ENCODE data around the gene CHMP2A.

Gene CHMP2A

DNA sequence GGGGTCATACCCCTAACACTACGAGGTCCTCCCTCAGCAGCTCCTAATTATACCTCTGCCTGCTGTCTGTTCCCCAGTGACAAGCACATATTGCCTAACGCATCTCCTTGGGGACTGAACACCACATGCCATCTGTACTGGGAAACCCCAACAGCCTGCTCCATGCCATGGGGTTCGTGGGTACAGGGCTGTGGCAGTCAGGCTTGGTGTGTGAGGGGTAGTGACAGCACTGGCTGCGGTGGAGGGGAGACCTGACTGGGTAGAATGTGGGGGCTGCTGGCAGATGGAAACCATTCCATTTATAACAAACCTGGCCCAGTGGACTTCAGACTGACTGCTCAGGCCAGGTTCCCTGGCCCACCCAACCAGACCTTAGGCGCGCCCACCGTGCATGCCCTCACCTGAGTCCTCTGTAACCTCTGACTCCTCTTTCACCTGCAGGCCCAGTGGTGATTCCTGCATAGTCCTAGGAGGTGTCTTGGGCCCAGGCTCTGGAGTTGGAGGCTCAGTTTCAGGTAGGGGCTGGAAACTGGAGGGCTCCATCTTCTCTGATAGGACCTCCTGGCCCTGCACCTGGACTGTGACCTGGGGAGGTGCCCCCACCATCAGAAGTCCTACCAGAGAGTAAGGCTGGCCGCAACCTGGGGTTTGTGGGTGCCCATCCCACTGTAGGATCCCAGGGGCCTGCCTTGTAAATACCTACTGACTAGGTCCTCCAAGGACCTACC is 15.2 kb upstream of the CHMP2A start:
- no peak for DNase-seq

DNA sequence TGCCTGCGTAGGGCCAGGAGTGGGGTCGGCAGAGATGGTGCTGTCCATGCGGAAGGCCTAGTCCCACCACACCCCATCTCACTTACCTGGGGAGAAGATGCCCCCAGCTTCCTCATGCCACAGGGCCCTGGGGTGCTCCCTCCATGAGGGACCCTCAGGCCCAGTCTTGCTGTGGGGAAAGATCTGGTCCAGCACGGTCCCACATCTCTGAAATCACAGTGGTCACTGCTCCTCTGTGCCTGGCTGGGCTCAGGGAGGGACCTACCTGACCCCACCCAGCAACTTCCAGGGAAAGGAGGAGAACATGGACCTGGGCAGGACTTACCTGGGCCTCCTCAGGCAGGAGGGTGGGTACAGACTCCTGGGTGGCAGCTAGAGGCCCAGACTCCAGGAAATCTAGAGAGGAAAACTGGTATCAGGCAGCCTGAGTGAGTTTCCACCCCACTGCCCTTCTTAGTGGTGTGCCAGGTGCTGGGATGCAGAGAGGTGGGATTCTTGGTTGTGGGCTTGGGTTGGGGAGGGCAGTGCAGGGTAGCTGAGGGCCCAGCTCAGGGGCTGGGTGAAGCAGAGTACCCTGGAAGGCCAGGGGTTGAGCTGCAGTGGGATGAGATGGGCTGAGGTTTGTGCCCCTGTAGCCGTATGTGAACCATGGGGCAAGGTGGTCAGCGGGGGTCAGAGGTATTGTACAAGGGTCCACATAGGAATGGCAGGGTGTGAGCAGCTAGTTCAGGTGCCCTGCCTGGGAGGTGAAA is 14.5 kb upstream of the CHMP2A start:
- no peak for DNase-seq

- DNase-seq: no peak
Observed at GRCh38 chr19:58568453-58569130, 13.7 kb upstream of the CHMP2A start.

- DNase-seq: no peak
Observed at GRCh38 chr19:58566989-58567388, 12.1 kb upstream of the CHMP2A start.

DNA sequence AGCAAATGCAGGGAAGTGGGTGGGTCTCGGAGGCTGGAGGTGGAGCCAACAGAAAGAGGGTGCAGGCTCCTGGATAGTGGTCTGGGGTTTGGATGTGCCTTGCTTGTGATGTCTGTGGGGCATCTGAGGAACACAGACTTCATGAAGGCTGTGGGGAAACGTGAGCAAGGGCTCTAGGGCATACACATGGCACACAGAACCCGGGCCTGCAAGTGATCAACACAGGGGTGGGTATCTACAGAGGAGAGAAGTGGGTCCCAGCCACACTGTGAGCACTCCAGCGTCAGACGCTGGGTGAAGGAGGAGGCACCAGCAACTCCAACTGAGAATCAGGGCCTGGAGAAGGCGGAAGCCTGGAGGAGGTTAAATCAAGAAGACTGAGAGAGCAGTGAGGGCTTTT is 8.9 kb upstream of the CHMP2A start:
- DNase-seq: no peak

- DNase-seq: no peak
Observed at GRCh38 chr19:58563034-58563573, 8.2 kb upstream of the CHMP2A start.

DNA sequence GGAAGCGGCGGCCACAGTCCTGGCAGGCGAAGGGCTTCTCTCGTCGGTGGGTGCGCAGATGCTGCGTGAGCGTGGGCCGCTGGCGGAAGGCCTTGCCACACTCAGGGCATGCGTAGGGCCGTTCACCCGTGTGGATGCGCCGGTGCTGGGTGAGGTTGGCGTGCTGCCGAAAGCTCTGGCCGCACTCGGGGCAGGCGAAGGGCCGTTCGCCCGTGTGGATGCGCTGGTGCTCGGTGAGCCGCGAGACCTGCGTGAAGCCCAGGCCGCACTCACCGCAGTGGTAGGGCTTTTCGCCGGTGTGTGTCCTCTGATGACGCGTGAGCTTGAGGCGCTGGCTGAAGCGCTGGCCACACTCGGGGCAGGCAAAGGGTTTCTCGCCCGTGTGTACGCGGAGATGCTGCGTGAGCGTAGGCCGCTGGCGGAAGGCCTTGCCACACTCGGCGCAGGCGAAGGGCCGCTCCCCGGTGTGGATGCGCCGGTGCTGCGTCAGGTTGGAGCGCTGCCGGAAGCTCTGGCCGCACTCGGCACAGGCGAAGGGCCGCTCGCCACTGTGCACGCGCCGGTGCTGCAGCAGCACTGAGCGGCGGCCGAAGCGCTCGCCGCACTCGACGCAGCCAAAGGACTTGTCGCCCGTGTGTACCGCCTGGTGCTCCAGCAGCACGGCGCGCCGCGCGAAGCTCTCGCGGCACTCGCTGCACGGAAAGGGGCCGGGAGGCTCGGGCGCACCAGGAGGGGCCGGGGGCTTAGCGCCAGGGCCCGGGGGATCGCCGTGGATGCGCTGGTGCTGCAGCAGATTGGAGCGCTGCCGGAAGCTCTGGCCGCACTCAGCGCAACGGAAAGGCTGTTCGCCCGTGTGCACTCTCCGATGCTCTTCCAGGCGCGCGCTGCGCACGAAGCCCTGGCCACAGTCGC is 7.5 kb upstream of the CHMP2A start:
- no peak for DNase-seq

- no peak for DNase-seq
Observed at GRCh38 chr19:58561373-58562121, 6.6 kb upstream of the CHMP2A start.

- DNase-seq: no peak
Observed at GRCh38 chr19:58560921-58561320, 6.0 kb upstream of the CHMP2A start.

DNA sequence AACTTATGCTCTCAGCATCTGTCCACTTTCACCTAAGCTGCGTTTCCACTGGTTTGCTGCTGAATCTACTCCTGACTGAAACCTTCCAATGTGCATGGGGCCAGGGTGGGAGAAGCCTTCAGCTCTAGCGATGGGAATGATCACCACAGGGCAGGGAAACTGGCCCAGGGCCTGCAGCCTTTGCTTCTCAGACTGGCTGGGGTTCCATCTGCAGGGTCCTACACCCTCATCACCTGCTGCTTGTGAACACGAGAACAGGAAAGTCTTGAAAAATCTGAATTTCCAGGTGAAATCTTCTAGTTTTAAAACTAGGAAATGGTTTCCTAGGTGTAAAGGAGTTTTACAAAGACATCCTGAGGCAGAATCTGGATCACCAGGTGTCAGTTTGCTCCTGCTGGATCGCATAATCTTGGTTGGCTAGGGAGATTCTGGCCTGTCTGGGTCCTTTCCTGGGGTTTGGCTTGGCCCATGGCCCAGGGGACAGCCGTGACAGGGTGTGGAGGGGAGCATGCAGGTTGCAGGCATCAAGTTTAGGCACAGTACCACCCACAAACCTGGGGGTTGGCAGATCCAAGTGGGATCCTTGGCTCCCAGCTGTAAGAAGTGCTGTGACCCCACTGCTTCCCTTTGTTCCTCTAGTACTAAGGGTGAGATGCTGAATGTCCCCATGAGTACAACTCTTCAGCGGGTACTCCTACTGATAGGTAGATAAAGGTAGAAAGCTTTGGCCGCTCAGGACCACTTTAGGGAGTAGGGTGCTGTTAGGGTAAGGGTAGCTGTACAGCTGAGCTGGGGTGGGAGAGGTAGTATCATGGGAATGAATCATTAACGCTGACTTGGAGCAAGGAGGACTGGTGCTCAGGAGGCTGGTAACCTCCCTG is 5.3 kb upstream of the CHMP2A start:
- DNase-seq: no peak

DNA sequence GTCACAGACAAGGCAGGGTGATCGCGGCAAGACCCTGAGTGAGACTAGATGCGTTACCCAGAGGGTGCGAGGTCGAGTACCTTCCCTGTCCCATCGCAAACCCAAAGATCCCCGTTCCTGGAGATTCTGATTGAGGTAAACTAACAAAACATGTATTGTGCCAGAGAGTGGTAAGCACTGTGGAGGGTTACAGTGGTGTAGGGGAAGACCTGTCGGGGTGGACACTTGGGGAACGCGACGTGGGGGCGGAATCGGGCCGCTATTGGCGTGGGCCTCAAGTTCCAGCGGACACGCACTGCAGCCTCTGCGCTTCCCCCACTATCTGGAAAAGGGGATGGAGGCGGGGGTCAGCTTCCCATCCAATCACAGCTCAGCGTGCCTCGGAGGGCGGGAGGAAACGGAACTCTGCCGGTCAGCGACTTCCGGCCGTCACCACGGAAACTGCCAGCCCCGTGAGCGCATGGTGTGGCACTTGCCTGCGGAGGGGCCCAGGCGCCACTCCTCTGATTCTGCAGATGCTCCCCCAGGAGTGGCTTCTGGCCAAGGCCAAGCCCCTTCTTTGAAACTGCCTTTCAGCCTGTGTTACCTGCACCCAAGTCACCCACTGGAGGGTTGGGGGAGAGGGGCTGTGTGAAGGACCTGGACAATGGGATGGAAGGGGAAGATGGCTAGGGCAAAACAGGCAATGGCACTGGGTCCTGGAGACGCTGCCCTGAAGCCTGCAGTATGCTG is 4.5 kb upstream of the CHMP2A start:
- peak; percentile 38 for DNase-seq

- DNase-seq: peak; percentile 100
Observed at GRCh38 chr19:58558623-58559274, 3.8 kb upstream of the CHMP2A start.

DNA sequence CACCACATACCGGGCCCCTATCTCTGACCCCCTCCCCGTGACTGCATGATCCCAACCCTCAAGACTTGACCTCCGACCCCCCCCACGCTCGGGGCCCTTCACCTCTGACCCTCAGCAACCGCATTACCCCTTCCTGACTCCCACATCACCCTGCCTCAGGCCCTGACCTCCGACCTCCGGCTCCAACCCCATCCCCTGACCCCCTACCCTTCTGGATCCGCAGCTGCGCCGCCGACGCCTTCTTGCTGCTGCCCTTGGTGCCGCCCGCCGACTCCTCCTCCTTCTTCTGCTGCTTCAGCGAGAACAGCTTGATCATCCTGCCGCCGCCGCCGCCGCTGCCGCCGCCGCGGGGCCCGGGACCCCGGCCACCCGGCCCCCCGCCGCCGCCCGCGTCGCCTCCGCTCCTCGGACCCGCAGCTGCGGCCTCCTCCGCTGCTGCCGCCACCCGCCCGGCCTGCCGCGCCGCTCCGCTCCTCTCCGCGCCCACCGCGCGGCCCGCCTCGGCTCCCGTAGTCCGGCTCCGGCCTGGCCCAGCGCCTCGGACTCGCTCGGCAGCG is 3.2 kb upstream of the CHMP2A start, which contains the start of gene UBE2M:
Gene UBE2M (minus strand): TSS at position 546 of the 557 bp plus-strand sequence. CDS start 230 bp downstream, at position 316.
- peak; percentile 38 for DNase-seq

GRCh38 chr19:58557221-58558065 is 2.5 kb upstream of the CHMP2A start:
- no peak for DNase-seq

DNA sequence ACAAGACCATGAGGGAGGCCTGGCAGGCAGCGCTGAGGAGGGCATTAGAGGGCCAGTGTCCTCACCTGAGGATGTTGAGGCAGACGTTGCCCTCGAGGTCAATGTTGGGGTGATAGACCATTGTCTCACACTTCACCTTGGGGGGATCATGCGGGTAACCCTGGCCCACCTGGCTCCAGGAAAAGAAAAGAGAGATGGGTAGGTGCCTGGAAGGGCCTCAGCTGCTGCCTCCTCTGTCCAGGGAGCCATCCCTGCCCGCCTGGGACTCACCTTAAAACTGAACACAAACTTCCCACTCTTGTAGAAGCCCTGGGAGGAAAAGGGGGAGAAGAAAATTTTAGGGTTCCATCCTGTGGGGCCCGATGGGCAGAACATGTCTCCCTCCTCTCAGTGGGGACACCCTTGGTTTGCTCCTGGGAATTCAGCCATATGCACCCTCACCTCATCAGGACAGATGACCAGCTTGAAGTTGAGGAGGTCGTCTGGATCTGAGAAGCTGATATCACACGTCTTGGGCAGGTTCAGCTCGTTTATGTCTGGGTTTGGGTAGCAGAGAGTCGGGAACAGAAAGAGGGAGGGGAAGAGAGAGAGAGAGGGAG is 1.8 kb upstream of the CHMP2A start:
- no peak for DNase-seq

GRCh38 chr19:58555920-58556621 is 1.2 kb upstream of the CHMP2A start:
- no peak for DNase-seq

DNA sequence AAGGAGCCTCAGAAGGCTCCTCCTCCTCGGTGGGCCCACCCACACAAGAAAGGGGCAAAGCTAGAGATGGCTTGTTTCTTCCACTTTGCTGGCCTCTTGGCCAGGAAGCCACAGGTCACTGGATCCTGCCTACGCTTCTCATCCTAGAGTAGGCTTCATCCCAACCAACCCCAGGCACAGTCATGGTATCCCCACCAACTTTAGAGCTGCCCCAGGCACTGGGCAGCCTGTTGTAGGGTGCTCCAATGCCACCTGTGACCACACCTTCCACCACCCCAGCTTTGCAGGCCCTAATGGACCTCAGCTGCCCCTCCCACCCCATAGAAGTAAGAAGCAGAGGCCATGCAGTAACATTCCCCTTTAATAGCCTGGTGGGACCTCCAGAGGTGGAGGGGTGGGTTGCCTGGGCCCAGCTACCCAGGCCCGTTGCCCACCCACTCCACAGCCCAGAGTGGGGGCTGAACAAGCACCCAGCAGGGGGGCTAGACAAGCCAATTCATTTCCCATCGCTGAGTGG is 522 bp upstream of the CHMP2A start:
- no peak for DNase-seq

Measured in activated CD4-positive, alpha-beta T cell treated with anti-CD3 and anti-CD28 coated beads for 1 hour (primary cell).